Breast epithelium (tissue), 4 donors: ENCODE data around the gene ZNF783. TPM values are rescaled to one million over a fixed set of nuclear protein-coding genes. Genes with fewer than 3 reads are reported as not detected.
A peak's percentile ranks its signal among the peaks of the same experiment; 100 is the strongest.

ENCODE experiments used
- DNase-seq, 2 donors: peaks; one replicate each; pipeline ENCODE4 v3.0.0-alpha.2; 2019; ENCODE audit warnings: low spot score in 2 of 2
- H3K27ac ChIP-seq, 2 donors: fragments of 200-600 bp; sonication (generic) in 1 of 2; one replicate each; pipeline ENCODE4 v1.5.1; 2016 to 2019; ENCODE audit warnings: mild to moderate bottlenecking in 1 of 2
- H3K27me3 ChIP-seq, 2 donors: fragments of 200-600 bp; sonication (generic) in 1 of 2; one replicate each; pipeline versions ENCODE4 v1.5.1 to v1.6.0; 2017 to 2019; ENCODE audit warnings: control low read depth in 1 of 2, mild to moderate bottlenecking in 1 of 2
- H3K36me3 ChIP-seq: fragments of 200-600 bp; one replicate; pipeline ENCODE4 v1.5.1; 2019
- H3K4me1 ChIP-seq, 2 donors: fragments of 200-600 bp; sonication (generic); one replicate each; pipeline ENCODE4 v1.5.1; 2016 to 2019; ENCODE audit warnings: control low read depth in 1 of 2
- H3K4me3 ChIP-seq, 3 donors: fragments of 200-600 bp; sonication (generic); 1 replicate in 2 of 3; 2 replicates in 1 of 3; pipeline ENCODE4 v1.5.1; 2016 to 2019; ENCODE audit warnings: mild to moderate bottlenecking in 3 of 3, moderate library complexity in 2 of 3
- H3K9me3 ChIP-seq, 2 donors: fragments of 200-600 bp; sonication (generic) in 1 of 2; one replicate each; pipeline ENCODE4 v1.5.1; 2016 to 2019; ENCODE audit warnings: control low read depth in 1 of 2
- POLR2A ChIP-seq: fragments of 450-650 bp; IDR thresholded peaks from one replicate; pipeline ENCODE4 v1.6.1; 2016; ENCODE audit warnings: antibody characterized with exemption, mild to moderate bottlenecking, moderate library complexity
- POLR2AphosphoS5 ChIP-seq, 3 donors: sonication (generic); formaldehyde crosslinking; IDR thresholded peaks; one replicate each; pipeline ENCODE4 v1.6.1; 2017; ENCODE audit warnings: antibody characterized with exemption in 3 of 3
- intact Hi-C: fragments of 100-400 bp; cut with DNase I; formaldehyde crosslinking; loops from one replicate; pipeline ENCODE4 v1.15.1; 2023; ENCODE audit warnings: low total_unique reads
- total RNA-seq, 3 donors: library from RNA; depleted of rRNA; stranded (reverse); fragments of >200 nt; gene quantifications; one replicate each; pipeline ENCODE4 v1.1.0, GENCODE V29; 2016
- TF ChIP-seq, protein P1 (sequence below), 3 donors: fragments of 450-650 bp; IDR thresholded peaks; one replicate each; pipeline ENCODE4 v1.5.1; 2016 to 2017; ENCODE audit warnings: antibody characterized with exemption in 3 of 3, mild to moderate bottlenecking in 3 of 3, moderate library complexity in 3 of 3

The ZNF783 gene
- total RNA-seq, 3 donors from 2014 or later: 13.6 to 23.9 (median 17.6) TPM

DNA sequence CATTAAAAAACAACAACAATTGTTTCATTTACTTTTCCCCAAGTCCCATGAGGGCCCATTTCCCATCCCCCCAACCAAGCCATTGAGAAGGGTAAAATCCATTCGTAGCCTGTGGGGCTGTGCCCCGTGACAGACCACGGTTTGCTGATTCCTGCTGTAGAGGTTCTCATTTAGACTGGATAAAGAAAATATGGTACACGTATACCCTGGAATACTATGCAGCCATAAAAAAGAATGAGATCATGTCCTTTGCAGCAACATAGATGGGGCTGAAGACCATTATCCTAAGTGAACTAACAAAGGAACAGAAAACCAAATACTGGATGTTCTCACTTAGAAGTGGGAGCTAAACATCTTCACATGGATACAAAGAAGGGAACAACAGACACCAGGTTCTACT, 44.9 kb downstream of the ZNF783 start:
- DNase-seq: no peak
- H3K9me3 ChIP-seq: no peaks in the 10 kb centered on the region
- TF ChIP-seq POLR2AphosphoS5 (IDR thresholded peaks at IDR 0.05): no peak
- TF ChIP-seq POLR2A: no peak
- TF ChIP-seq, protein P1, sequence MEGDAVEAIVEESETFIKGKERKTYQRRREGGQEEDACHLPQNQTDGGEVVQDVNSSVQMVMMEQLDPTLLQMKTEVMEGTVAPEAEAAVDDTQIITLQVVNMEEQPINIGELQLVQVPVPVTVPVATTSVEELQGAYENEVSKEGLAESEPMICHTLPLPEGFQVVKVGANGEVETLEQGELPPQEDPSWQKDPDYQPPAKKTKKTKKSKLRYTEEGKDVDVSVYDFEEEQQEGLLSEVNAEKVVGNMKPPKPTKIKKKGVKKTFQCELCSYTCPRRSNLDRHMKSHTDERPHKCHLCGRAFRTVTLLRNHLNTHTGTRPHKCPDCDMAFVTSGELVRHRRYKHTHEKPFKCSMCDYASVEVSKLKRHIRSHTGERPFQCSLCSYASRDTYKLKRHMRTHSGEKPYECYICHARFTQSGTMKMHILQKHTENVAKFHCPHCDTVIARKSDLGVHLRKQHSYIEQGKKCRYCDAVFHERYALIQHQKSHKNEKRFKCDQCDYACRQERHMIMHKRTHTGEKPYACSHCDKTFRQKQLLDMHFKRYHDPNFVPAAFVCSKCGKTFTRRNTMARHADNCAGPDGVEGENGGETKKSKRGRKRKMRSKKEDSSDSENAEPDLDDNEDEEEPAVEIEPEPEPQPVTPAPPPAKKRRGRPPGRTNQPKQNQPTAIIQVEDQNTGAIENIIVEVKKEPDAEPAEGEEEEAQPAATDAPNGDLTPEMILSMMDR (IDR thresholded peaks at IDR 0.05): no peak
- no peak overlapping the region for H3K27ac ChIP-seq
- no peaks in the 10 kb centered on the region for H3K27me3 ChIP-seq
- H3K4me1 ChIP-seq: no peaks in the 10 kb centered on the region
- intact Hi-C loops: no loop called here
- no peak overlapping the region for H3K4me3 ChIP-seq
- no peaks in the 10 kb centered on the region for H3K36me3 ChIP-seq

DNA sequence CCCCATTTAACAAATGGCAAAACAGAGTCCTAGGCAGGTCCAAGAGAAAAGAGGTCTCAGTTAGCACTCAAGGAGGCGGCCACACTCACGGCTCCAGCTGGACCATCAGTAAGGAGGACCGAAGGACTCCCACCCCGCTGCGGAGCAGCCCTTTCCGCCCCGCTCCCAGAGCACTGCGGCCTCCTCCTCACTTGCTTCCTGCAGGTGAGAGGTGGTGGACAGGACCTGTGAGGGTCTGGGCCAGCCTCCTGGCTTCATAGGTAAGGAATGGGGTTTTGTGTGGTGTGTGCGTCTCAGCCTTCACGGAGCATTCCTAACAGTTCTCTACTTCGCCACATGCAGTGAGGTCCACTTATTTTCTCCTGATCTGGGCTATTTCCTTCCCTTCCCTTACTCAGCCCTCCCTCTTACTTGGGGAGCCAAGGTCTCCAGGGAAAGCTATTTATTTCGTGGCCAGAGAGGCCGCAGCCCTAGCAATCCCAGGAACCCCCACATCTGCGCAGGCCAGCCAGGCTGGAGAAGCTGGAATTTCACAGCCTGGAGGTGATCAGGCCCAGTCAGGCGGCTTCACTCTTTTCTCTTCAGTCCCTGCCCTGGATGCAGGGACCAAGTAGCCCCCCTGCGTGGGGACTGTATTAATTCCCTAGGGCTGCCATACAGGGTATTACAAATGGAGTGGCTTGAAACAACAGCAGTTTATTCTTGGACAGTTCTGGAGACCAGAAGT, 45.9 kb downstream of the ZNF783 start:
- no peak for DNase-seq
- TF ChIP-seq, protein P1 (IDR thresholded peaks at IDR 0.05): no peak
- TF ChIP-seq POLR2AphosphoS5 (IDR thresholded peaks at IDR 0.05) (no peak), POLR2A (no peak)
- intact Hi-C loops: no loop called here
- Histone ChIP-seq H3K9me3 (no peaks in the 10 kb centered on the region), H3K36me3 (no peaks in the 10 kb centered on the region), H3K27ac (no peak overlapping the region), H3K27me3 (no peaks in the 10 kb centered on the region), H3K4me1 (no peaks in the 10 kb centered on the region), H3K4me3 (no peak overlapping the region)

DNA sequence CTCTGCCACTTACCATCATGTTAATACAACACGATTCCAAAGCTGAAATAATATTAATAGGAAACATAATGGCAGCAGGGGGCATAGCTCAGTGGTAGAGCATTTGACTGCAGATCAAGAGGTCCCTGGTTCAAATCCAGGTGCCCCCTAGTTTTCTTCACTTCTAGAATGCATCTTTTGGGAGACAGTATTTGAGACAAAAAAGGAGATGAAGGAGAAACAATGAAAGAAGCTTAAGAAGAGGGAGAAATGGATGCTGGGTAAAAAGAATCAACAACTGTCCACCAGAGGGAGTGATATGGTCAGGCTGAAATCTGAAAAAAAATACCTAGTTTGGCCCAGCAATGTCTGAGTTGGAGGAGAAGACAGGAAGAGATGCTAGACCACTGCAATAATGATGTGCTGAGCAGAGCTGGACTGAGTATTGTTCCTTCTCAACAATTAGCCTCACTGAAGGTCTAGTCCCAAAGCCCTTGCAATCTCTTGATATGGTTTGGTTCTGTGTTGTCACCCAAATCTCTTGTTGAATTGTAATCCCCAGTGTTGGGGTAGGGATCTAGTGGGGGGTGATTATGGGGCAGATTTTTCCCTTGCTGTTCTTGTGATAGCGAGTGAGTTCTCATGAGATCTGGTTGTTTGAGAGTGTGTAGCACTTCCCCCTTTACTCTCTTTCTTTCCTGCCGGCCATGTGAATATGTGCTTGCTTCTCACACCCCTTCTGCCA, 48.3 kb downstream of the ZNF783 start:
- Histone ChIP-seq H3K27ac (no peak overlapping the region), H3K27me3 (no peaks in the 10 kb centered on the region), H3K36me3 (no peaks in the 10 kb centered on the region), H3K4me1 (no peaks in the 10 kb centered on the region), H3K9me3 (no peaks in the 10 kb centered on the region), H3K4me3 (no peak overlapping the region)
- DNase-seq: no peak
- intact Hi-C loops: no loop called here
- no peak for TF ChIP-seq POLR2A
- no peak for TF ChIP-seq POLR2AphosphoS5 (IDR thresholded peaks at IDR 0.05)
- TF ChIP-seq, protein P1 (IDR thresholded peaks at IDR 0.05): peak in 2 of 3 donors; percentile 40 to 66

DNA sequence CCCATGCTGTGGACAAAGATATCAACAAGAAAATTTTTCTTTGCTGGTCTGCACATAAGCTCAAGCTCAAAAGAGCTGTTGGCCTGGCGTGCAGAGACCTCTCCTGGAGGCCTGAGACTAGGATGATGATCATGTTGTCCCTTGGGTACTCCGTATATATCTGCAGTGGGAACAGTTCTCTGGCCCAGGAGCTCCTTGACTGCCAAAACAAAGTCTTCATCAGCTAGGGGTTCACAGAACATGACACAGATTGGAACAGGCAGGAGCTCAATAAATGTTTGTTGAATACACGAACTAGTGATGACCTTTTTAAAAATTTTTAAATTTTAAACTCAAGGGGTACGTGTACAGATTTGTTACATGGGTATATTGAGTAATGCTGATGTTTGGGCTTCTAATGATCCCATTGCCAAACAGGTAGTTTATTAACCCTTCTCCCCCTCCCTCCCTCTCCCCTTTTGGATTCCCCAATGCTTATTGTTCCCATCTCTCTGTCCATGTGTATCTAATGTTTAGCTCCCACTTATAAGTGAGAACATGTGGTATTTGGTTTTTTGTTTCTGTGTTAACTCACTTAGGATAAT, 49.1 kb downstream of the ZNF783 start:
- Histone ChIP-seq H3K9me3 (no peaks in the 10 kb centered on the region), H3K4me3 (no peak overlapping the region), H3K27ac (no peak overlapping the region)

More for the DNA sequence above, 49.1 kb downstream of the ZNF783 start:
- intact Hi-C loops: no loop called here
- Histone ChIP-seq H3K27me3 (no peaks in the 10 kb centered on the region), H3K36me3 (no peaks in the 10 kb centered on the region), H3K4me1 (no peaks in the 10 kb centered on the region)
- DNase-seq: no peak
- TF ChIP-seq, protein P1 (IDR thresholded peaks at IDR 0.05): no peak
- no peak for TF ChIP-seq POLR2A
- TF ChIP-seq POLR2AphosphoS5 (IDR thresholded peaks at IDR 0.05): no peak
